Left renal cortex interstitium (tissue), 4 donors: ENCODE measurements around the gene XCL2. TPM values are rescaled to one million over a fixed set of nuclear protein-coding genes. Genes with fewer than 3 reads are reported as not detected.
"Not testable (repeated sequence)": the region's sequence is repeated elsewhere in the genome, so short reads cannot be mapped to it uniquely, and the experiment has no call there.

ENCODE experiments used
- DNase-seq, 4 donors: peaks; one replicate each; pipeline ENCODE4 v3.0.0-alpha.2; 2013; ENCODE audit warnings: low read depth in 4 of 4, low spot score in 2 of 4, missing footprints in 1 of 4
- polyA plus RNA-seq, 4 donors: library from polyadenylated mRNA; unstranded; fragments of 120-200 nt; gene quantifications; one replicate each; pipeline ENCODE4 v1.2.1, GENCODE V29; 2013; ENCODE audit not compliant: insufficient read length in 4 of 4

XCL2 gene
- polyA plus RNA-seq, 4 donors, result 0.38 to 0.54 TPM; not detected in 2

DNA sequence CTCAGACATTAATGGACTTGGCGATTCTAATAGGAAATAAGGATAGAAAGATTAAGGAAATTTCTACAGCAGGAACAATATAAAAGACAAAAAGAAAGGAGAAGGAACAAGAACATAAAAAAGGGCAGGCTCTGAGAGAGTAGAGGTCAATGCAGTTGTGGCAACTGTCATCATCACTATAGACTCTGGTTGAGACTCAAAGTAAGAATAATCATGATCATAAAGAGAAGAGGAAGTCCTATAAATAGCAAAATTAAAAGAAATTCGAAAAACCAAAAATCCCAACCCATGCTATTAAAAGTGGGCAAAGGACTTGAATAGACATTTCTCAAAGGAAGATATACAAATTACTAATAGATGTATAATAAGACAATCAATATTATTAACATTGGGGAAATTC is 18.2 kb upstream of the XCL2 start:
- DNase-seq, result no peak

DNA sequence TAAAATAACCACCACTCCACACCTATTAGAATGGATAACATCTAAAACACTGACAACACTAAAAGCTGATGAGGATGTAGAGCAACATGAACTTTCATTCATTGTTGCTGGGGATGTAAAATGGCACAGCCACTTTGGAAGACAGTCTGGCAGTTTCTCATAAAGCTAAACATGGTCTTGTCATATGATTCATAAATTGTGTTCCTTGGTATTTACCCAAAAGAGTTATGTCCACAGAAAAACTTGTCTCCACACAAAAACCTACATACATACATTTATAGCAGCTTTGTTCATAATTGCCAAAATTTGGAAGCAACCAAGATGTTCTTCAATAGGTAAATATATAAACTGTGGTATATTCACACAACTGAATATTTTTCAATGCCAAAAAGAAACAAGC is 16.6 kb upstream of the XCL2 start:
- no peak for DNase-seq

GRCh38 chr1:168556647-168557046 is 12.8 kb upstream of the XCL2 start:
- no peak for DNase-seq

DNA sequence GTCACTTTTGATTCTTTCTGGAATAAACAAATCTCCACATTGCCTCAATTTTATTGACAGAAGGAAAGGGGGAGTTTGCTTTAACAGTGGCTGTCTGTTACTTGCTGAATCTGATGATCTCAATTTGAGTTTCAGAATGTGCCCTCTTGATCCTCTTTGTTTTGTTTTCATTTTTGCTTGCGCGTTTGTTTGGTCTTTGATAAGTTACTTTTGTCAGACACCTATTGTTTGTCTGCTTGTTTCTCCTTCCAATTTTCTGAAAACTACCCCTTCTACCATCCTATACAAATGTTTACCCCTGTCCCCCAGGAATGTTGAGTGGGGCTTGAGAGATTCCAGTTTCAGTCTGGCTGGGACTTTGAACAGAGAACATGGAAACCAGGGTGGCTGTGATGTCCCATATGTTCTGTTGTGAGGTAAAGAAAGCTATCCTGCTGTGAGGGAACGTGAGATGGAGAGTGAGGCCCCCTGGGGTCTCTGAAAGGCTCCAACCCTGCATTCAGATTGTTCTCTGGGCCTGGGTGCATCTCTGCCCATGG is 11.8 kb upstream of the XCL2 start:
- DNase-seq, result no peak

GRCh38 chr1:168554603-168555483 is 11.0 kb upstream of the XCL2 start:
- DNase-seq, result no peak

DNA sequence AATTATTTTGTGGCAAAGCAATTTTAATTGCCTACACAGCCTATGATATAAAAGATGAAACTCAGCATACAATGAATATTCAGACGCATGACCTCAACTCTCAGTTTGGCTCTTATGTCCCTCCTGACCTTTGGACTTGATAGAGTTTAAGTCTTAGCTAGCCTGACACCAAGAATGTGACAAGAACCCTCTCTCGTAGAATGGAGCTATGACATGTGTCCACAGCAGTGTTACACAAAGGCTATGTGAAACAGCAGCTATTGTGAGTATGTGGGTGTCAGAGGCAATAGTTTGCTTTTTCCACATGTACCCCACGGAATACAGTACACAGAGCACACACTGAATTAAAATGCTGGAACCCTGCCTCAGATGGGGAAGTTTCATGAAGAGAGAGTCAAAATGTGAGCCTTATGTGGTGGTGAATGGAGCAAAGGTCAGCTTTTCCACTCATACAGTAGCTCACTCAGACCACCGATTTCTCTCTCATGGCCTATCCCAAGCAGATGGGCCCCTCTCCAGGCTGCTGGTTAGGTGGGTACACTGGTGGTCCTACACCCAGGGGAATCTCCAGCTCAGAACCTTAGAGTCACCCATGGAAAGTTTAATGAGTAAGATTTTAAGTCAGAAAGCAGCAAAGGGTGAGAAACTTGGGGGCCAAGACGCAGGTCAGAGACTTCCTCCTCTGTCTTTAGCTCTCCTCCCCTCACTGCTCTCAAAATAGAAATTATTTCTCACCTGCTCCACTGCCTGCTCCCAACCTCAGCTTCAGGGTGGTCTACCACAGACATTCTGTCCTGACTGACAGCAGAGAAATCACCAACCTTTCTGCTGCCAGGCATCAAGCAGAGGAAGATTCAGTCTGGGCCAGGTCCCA is 10.1 kb upstream of the XCL2 start:
- no peak for DNase-seq

DNA sequence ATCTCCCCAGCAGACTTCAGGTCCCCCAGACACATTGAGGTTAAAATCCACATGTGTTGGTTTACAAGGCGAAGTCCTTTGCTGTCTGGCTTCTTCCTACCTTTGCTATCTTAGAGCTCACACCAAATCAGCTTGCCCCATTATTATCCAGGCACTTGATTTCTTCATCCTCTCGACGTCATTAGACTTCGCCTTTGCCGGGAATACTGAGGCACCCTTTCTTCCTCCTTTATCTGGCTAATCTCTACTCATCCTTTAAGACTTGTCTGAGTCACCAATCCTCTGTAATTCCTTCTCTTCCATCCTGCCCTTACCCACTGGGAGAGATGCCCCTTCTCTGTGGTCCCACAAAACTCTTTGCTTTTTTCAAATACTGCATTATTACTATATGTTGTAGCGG is 9.2 kb upstream of the XCL2 start:
- DNase-seq, result no peak

DNA sequence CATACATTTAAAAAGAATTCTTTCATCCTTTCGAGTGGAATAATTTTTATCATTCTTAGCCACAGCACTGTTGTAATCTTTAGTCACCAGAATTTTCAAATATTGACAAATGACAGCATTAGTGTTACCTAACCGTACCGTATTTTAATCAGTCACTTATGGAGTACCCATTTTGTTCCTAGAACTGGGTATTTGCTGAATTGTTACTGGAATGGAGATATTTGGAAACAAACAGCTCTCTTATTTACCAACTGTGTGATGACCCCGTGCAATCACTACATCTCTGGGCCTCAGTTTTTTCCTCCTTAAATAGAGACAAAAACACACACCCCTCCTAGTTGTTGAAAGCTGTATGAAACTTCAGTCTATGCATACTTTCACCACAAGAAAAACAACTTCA is 7.9 kb upstream of the XCL2 start:
- no peak for DNase-seq

- DNase-seq, result no peak
Measured at GRCh38 chr1:168550971-168551370, 7.2 kb upstream of the XCL2 start.

- DNase-seq, result not testable (repeated sequence)
Measured at GRCh38 chr1:168546553-168546895, 2.7 kb upstream of the XCL2 start.

GRCh38 chr1:168545678-168546552 is 2.1 kb upstream of the XCL2 start:
- DNase-seq, result not testable (repeated sequence)

DNA sequence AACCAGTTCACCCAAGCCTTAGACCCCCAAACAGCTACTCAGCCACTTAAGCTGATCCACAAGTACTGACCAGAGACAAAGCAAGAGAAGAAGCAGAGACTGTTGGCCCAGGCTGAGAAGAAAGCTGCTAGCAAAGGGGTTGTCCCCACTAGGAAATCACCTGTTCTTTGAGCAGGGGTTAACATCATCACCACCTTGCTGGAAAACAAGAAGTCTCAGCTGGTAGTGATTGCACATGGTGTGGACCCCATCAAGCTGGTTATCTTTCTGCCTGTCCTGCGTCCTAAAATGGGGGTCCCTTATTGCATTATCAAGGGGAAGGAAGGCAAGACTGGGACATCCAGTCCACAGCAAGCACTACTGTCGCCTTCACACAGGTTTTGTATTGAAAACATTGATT is 819 bp downstream of the XCL2 start:
- not testable (repeated sequence) for DNase-seq

- DNase-seq, result not testable (repeated sequence)
Measured at GRCh38 chr1:168540798-168541197, 3.0 kb downstream of the XCL2 start.

- DNase-seq, result no peak
Measured at GRCh38 chr1:168535536-168535935, 8.3 kb downstream of the XCL2 start.

- no peak for DNase-seq
Measured at GRCh38 chr1:168531615-168532345, 12.0 kb downstream of the XCL2 start.

GRCh38 chr1:168529518-168529917 is 14.3 kb downstream of the XCL2 start:
- DNase-seq, result peak in 1 of 4 donors; percentile 6

DNA sequence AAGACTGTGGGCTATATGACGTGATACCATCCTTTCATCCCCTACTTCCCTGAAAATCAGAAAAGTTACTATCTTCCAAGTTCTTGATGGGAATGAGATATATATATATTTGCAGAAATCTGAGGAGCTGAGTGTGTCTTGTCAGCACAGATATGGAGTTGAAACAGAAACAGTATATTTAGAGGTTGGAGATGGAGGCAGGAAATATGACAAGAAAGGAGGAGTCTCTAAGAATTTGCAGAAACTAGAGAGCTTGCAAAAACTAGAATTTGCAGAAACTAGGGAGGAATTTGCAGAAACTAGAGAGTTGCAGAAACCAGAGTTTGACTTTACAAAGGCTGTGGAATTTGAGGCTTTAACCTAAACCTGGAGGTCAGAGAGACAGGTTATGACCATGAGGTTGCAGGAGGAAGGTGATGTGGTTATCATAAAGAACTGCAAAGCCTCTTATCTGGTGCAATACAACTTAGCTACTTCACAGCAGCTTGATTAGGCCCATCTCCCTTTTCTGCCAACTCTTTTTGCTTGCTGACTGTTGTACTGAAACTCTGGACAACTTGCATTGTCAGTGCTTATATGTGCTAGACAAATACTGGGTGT is 22.3 kb downstream of the XCL2 start:
- DNase-seq, result no peak

DNA sequence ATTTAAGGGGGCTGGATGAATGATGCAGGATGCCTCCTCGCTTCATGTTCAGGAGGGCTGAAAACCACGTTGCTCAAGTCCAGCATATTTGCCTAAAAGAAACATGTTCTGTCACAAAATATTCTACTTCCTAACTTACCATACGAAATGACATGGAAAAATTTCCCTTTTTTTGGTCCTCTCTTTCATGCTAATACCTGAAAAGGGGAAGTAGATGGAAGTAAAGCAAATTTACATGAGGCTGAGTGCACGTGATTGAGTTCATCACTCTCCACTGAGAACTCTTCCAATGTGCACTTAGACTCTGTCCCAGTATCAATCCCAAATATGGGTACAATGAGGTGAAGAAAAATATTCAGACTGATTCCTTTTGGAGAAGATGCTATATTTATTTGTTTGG is 23.0 kb downstream of the XCL2 start:
- no peak for DNase-seq

DNA sequence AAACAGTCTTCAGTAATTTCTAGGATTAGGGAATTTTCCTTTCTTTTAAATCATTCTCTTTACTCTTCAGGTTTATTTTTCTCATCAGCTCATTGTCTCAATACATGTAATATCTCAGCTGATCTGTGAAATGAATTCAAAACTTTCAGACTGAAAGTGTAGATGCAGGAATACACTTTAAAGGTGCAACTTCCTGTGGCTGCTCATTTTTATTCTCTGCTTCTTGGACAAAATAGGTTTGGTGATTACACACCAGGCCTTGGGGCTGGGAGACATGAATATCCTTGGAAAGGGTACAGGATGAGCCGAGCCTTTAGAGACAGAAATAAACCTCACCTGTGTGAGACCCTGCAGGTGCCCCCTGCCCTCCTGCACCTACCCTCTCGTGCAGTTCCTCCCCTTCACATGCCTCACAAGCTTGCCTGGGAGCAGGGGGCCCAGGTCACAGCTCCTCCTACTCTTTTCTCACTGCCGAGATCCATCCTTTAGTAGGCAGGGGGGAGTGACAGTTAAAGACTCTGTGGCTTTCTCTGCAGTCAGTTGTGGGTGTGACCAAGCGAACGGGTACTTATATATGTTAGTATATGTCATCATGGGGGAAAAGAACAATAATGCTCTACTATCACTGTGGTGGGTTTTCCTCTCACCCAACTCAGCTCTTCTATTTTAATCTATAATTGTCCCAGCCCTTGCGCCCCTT is 23.6 kb downstream of the XCL2 start:
- no peak for DNase-seq
